ENCODE data around the gene ST8SIA5. TPM values are rescaled to one million over a fixed set of nuclear protein-coding genes. Genes with fewer than 3 reads are reported as not detected.

Gene ST8SIA5
- polyA plus RNA-seq, 1 of the 3 experiments (the other 2 are of a cell fraction) = 0.08 TPM

GRCh38 chr18:46716336-46716735 is 40.5 kb downstream of the ST8SIA5 start (continued):
- TF ChIP-seq REST (IDR thresholded peaks at IDR 0.05; ENCODE audit: low read depth, low read length) = no peak
- no peak for TF ChIP-seq EP300 (IDR thresholded peaks at IDR 0.05; ENCODE audit: borderline replicate concordance in 1 of 2, low read depth in 1 of 2, low read length in 1 of 2)
- TF ChIP-seq NRF1 (IDR thresholded peaks at IDR 0.05; ENCODE audit: low read depth, low read length) = no peak
- no peak for TF ChIP-seq RFX5 (IDR thresholded peaks at IDR 0.05; ENCODE audit: low read length)
- TF ChIP-seq MAX (IDR thresholded peaks at IDR 0.05; ENCODE audit: low read depth) = no peak

- Histone ChIP-seq H3K27me3 (ENCODE audit: insufficient read depth) (no peaks in the 10 kb centered on the region; the same call in 1 of the 2 replicates), H3K36me3 (replicated peaks in 1 of 2; ENCODE audit: control insufficient read depth in 1 of 2, insufficient read depth in 2 of 2, low read length in 1 of 2) (no peaks in the 10 kb centered on the region), H3K27ac (ENCODE audit: low read depth in 2 of 2, low read length in 1 of 2) (no peak overlapping the region), H3K9me2 (no peaks in the 10 kb centered on the region), H3K4me1 (ENCODE audit: control insufficient read depth in 1 of 2, insufficient read depth in 2 of 2, low read depth in 1 of 2, low read length in 1 of 2) (peaks cover 10 to 16% of the 10 kb centered on the region in 2 experiments; a peak in 2 of 4 replicates), H3K9me3 (no peaks in the 10 kb centered on the region), H3K4me2 (no peak overlapping the region), H4K20me1 (ENCODE audit: insufficient read depth) (no peaks in the 10 kb centered on the region), H3F3A (replicated peaks; ENCODE audit: insufficient read depth) (no peaks in the 10 kb centered on the region), H3K9ac (no peak overlapping the region), H3K79me2 (ENCODE audit: insufficient read depth) (no peaks in the 10 kb centered on the region), H2AFZ (ENCODE audit: low read depth) (no peak overlapping the region), H3K4me3 (ENCODE audit: low read depth in 2 of 2, low read length in 1 of 2) (no peak overlapping the region)
- POLR2A ChIA-PET = interaction anchor here (0.6 kb wide), 2 partner anchors 495 to 787 kb away, joined by 3 to 4 read pairs; no protein-coding TSS in a partner anchor
- DNase-seq = no peak
- TF ChIP-seq JUND (IDR thresholded peaks at IDR 0.05) (no peak), EP300 (IDR thresholded peaks at IDR 0.05; ENCODE audit: borderline replicate concordance in 1 of 2, low read depth in 1 of 2, low read length in 1 of 2) (no peak), YY1 (IDR thresholded peaks at IDR 0.05; ENCODE audit: low read depth) (no peak), RXRA (IDR thresholded peaks at IDR 0.05; ENCODE audit: borderline replicate concordance, low read depth) (no peak), IRF3 (IDR thresholded peaks at IDR 0.05; ENCODE audit: low read depth, low read length) (no peak), REST (IDR thresholded peaks at IDR 0.05; ENCODE audit: low read depth, low read length) (no peak), TCF12 (IDR thresholded peaks at IDR 0.05) (no peak), CHD2 (IDR thresholded peaks at IDR 0.05; ENCODE audit: low read length, partially characterized antibody) (no peak), NRF1 (IDR thresholded peaks at IDR 0.05; ENCODE audit: low read depth, low read length) (no peak), TEAD4 (IDR thresholded peaks at IDR 0.05; ENCODE audit: borderline replicate concordance, insufficient read depth) (no peak), TAF1 (IDR thresholded peaks at IDR 0.05; ENCODE audit: borderline replicate concordance, low read depth, low read length) (no peak), NFIC (IDR thresholded peaks at IDR 0.05; ENCODE audit: borderline replicate concordance) (no peak), ZBTB33 (IDR thresholded peaks at IDR 0.05; ENCODE audit: borderline replicate concordance, low read depth) (no peak), MAX (IDR thresholded peaks at IDR 0.05; ENCODE audit: low read depth) (no peak), SIN3A (IDR thresholded peaks at IDR 0.05; ENCODE audit: borderline replicate concordance, low read depth, low read length) (no peak), FOXJ3 (CRISPR knock-in tag; IDR thresholded peaks at IDR 0.05) (no peak)
- WGBS (ENCODE audit: low lambda C conversion rate) = 53% methylated on average over 5 of the region's 5 CpGs
- CTCF ChIA-PET = no interaction called here
Observed at GRCh38 chr18:46715062-46715461, 41.8 kb downstream of the ST8SIA5 start.

Measured in SK-N-SH (cell line).